HepG2 (cell line): ENCODE data around the gene PIK3CB. TPM values are rescaled to one million over a fixed set of nuclear protein-coding genes. Genes with fewer than 3 reads are reported as not detected.

ENCODE experiments used
- ARID3A ChIP-seq: IDR thresholded peaks from 2 replicates; pipeline ENCODE4 v1.6.1; 2012; ENCODE audit warnings: low read depth, low read length, improper control_type of control experiment
- BCLAF1 ChIP-seq: fragments of 450-650 bp; IDR thresholded peaks from 2 replicates; pipeline ENCODE4 v1.6.1; 2017; ENCODE audit warnings: mild to moderate bottlenecking
- CBX2 ChIP-seq, 2 experiments: fragments of 200-600 bp in 1 of 2; sonication (generic); formaldehyde crosslinking in 1 of 2; IDR thresholded peaks; 2 replicates each; pipeline versions ENCODE4 v1.7.0 to v1.8.1; 2018 to 2022; ENCODE audit warnings: low read depth in 2 of 2, low read length in 1 of 2, mild to moderate bottlenecking in 1 of 2, missing genetic modification reagents in 1 of 2
- HMGA1 ChIP-seq: sonication (generic); formaldehyde crosslinking; conservative IDR thresholded peaks from 2 replicates; pipeline ENCODE4 v1.4.0; 2020; ENCODE audit warnings: missing genetic modification reagents
- PCBP1 ChIP-seq: fragments of 200-400 bp; formaldehyde crosslinking; IDR thresholded peaks from 2 replicates; pipeline ENCODE4 v1.6.1; 2017; ENCODE audit warnings: mild to moderate bottlenecking, low read depth, low read length, borderline replicate concordance
- PHF21A ChIP-seq: sonication (generic); formaldehyde crosslinking; IDR thresholded peaks from 2 replicates; pipeline ENCODE4 v1.5.0; 2020; ENCODE audit warnings: mild to moderate bottlenecking, missing genetic modification reagents
- PPARG ChIP-seq: conservative IDR thresholded peaks from 2 replicates; pipeline ENCODE4 v1.6.1; 2016; ENCODE audit warnings: missing biosample characterization, missing genetic modification reagents
- SALL1 ChIP-seq: sonication (generic); formaldehyde crosslinking; IDR thresholded peaks from 2 replicates; pipeline ENCODE4 v1.8.0; 2022; ENCODE audit warnings: mild to moderate bottlenecking, missing genetic modification reagents
- ZFAT ChIP-seq: sonication (generic); formaldehyde crosslinking; conservative IDR thresholded peaks from 2 replicates; pipeline ENCODE4 v1.8.1; 2023; ENCODE audit warnings: missing genetic modification reagents, inconsistent platforms
- ZNF512 ChIP-seq: sonication (generic); formaldehyde crosslinking; IDR thresholded peaks from 2 replicates; pipeline ENCODE4 v1.4.0; 2020; ENCODE audit warnings: mild to moderate bottlenecking, missing genetic modification reagents
- ZNF557 ChIP-seq: sonication (generic); formaldehyde crosslinking; IDR thresholded peaks from 2 replicates; pipeline ENCODE4 v1.4.0; 2020; ENCODE audit warnings: missing genetic modification reagents
- ZNF740 ChIP-seq: sonication (generic); formaldehyde crosslinking; IDR thresholded peaks from 2 replicates; pipeline ENCODE4 v1.4.0; 2020; ENCODE audit warnings: missing genetic modification reagents
- ZSCAN5A ChIP-seq: sonication (generic); formaldehyde crosslinking; IDR thresholded peaks from 2 replicates; pipeline ENCODE4 v1.8.0; 2022; ENCODE audit warnings: mild to moderate bottlenecking, missing genetic modification reagents, borderline replicate concordance
- polyA plus RNA-seq, 8 experiments: library from polyadenylated mRNA; depleted of rRNA in 3 of 8; stranded (reverse) in 7 of 8; unstranded in 1 of 8; fragments of >200 nt; fragmentation: Illumina TruSeq in 4 of 8; extraction: Trizol in 4 of 8; gene quantifications; 2 replicates each; pipeline versions ENCODE4 v1.2.1 to v1.2.3, GENCODE V29; 2011 to 2016; ENCODE audit warnings: low read depth in 4 of 8, missing spikeins in 1 of 8, mixed read lengths in 1 of 8; ENCODE audit not compliant: insufficient read depth in 1 of 8
- total RNA-seq, 5 experiments: library from RNA; depleted of rRNA; stranded (reverse); fragments of >200 nt; fragmentation: Illumina TruSeq; extraction: Trizol; gene quantifications; 2 replicates each; pipeline ENCODE4 v1.2.3, GENCODE V29; 2016; ENCODE audit warnings: low read depth in 1 of 5
- TF ChIP-seq, protein P1 (sequence below): sonication (generic); formaldehyde crosslinking; IDR thresholded peaks from 2 replicates; pipeline ENCODE4 v1.9.0; 2021; ENCODE audit warnings: missing genetic modification reagents, mild to moderate bottlenecking, borderline replicate concordance
- TF ChIP-seq, protein P2 (sequence below): sonication (generic); formaldehyde crosslinking; IDR thresholded peaks from 2 replicates; pipeline ENCODE4 v1.5.0; 2020; ENCODE audit warnings: missing genetic modification reagents

The PIK3CB gene
- total and polyA plus RNA-seq, 2 of the 13 experiments (the other 11 are each of a cell fraction or from before 2014, with no cell fraction given), result 6.6 to 18.7 TPM

- peak; percentile 98 for TF ChIP-seq PHF21A
- peak; percentile 54; the same call in 1 of the 2 replicates for TF ChIP-seq PPARG
- no peak for TF ChIP-seq ZNF512
- TF ChIP-seq SALL1 (CRISPR knock-in tag), result peak; percentile 96
- TF ChIP-seq ZNF740 (CRISPR knock-in tag), result no peak
- TF ChIP-seq ZFAT (CRISPR knock-in tag), result no peak
- TF ChIP-seq, protein P1, sequence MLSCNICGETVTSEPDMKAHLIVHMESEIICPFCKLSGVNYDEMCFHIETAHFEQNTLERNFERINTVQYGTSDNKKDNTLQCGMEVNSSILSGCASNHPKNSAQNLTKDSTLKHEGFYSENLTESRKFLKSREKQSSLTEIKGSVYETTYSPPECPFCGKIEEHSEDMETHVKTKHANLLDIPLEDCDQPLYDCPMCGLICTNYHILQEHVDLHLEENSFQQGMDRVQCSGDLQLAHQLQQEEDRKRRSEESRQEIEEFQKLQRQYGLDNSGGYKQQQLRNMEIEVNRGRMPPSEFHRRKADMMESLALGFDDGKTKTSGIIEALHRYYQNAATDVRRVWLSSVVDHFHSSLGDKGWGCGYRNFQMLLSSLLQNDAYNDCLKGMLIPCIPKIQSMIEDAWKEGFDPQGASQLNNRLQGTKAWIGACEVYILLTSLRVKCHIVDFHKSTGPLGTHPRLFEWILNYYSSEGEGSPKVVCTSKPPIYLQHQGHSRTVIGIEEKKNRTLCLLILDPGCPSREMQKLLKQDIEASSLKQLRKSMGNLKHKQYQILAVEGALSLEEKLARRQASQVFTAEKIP (CRISPR knock-in tag), result no peak
- TF ChIP-seq ZSCAN5A, result 0 out of 2 replicates have a peak, but pooled peaks have one; percentile 56
- no peak for TF ChIP-seq BCLAF1
- no peak for TF ChIP-seq HMGA1
- TF ChIP-seq ZNF557 (CRISPR knock-in tag), result 0 out of 2 replicates have a peak, but pooled peaks have one; percentile 61
- TF ChIP-seq PCBP1, result no peak
- no peak for TF ChIP-seq CBX2 (IDR thresholded peaks at IDR 0.05; ENCODE audit: low read depth, low read length)
- TF ChIP-seq CBX2 (CRISPR knock-in tag; IDR thresholded peaks at IDR 0.05; ENCODE audit: low read depth), result no peak
- TF ChIP-seq, protein P2, sequence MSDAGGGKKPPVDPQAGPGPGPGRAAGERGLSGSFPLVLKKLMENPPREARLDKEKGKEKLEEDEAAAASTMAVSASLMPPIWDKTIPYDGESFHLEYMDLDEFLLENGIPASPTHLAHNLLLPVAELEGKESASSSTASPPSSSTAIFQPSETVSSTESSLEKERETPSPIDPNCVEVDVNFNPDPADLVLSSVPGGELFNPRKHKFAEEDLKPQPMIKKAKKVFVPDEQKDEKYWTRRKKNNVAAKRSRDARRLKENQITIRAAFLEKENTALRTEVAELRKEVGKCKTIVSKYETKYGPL, result no peak
- TF ChIP-seq ARID3A, result peak; percentile 6; the same call in 1 of the 2 replicates
These were observed 28.4 kb upstream of the PIK3CB start (continued) for GRCh38 chr3:138862924-138863775.
